Skeletal muscle satellite cell (primary cell): ENCODE measurements around the gene PPP1R10.

Experiments used
- H3K27me3 ChIP-seq: 2 replicates; pipeline ENCODE4 v1.7.0; 2013; ENCODE audit warnings: low read length; ENCODE audit not compliant: control insufficient read depth, insufficient read depth
- H3K36me3 ChIP-seq: 2 replicates; pipeline ENCODE4 v1.7.0; 2013; ENCODE audit warnings: mild to moderate bottlenecking, control low read depth, low read length; ENCODE audit not compliant: insufficient read depth
- H3K4me1 ChIP-seq: 2 replicates; pipeline ENCODE4 v1.7.0; 2013; ENCODE audit warnings: low read length; ENCODE audit not compliant: control insufficient read depth, insufficient read depth
- H3K4me2 ChIP-seq: 2 replicates; pipeline ENCODE4 v1.7.0; 2013; ENCODE audit warnings: mild to moderate bottlenecking, low read length
- H3K4me3 ChIP-seq: 2 replicates; pipeline ENCODE4 v1.7.0; 2013; ENCODE audit warnings: low read length
- H3K9ac ChIP-seq: 2 replicates; pipeline ENCODE4 v1.7.0; 2013; ENCODE audit warnings: mild to moderate bottlenecking, low read depth, low read length, moderate library complexity
- H3K9me3 ChIP-seq: replicated peaks from 2 replicates; pipeline ENCODE4 v1.7.0; 2013; ENCODE audit warnings: mild to moderate bottlenecking, control low read depth, low read length

The PPP1R10 gene

GRCh38 chr6:30591008-30591407 lies 26.0 kb downstream of the PPP1R10 start:
- Histone ChIP-seq H3K36me3 (peaks cover 52% of the 10 kb centered on the region), H3K4me2 (peak overlapping the region; percentile 14), H3K9ac (peak overlapping the region; percentile 67), H3K4me3 (no peak overlapping the region), H3K4me1 (peaks cover 19% of the 10 kb centered on the region), H3K9me3 (no peaks in the 10 kb centered on the region), H3K27me3 (no peaks in the 10 kb centered on the region)

- Histone ChIP-seq H3K4me2 (peak overlapping the region; percentile 14), H3K9me3 (no peaks in the 10 kb centered on the region), H3K9ac (peak overlapping the region; percentile 67), H3K27me3 (no peaks in the 10 kb centered on the region), H3K4me3 (no peak overlapping the region), H3K36me3 (peaks cover 57% of the 10 kb centered on the region), H3K4me1 (peaks cover 19% of the 10 kb centered on the region)
Measured at GRCh38 chr6:30590509-30590908, 26.5 kb downstream of the PPP1R10 start.

- Histone ChIP-seq H3K27me3 (no peaks in the 10 kb centered on the region), H3K36me3 (peaks cover 62% of the 10 kb centered on the region), H3K4me2 (no peak overlapping the region), H3K9me3 (no peaks in the 10 kb centered on the region), H3K4me1 (peaks cover 19% of the 10 kb centered on the region), H3K9ac (no peak overlapping the region), H3K4me3 (no peak overlapping the region)
Measured at GRCh38 chr6:30589754-30590358, 27.2 kb downstream of the PPP1R10 start.

- Histone ChIP-seq H3K36me3 (peaks cover 78% of the 10 kb centered on the region), H3K9me3 (no peaks in the 10 kb centered on the region), H3K27me3 (no peaks in the 10 kb centered on the region), H3K4me2 (no peak overlapping the region), H3K9ac (no peak overlapping the region), H3K4me3 (no peak overlapping the region), H3K4me1 (no peaks in the 10 kb centered on the region)
Measured at GRCh38 chr6:30583921-30584320, 33.1 kb downstream of the PPP1R10 start.

GRCh38 chr6:30578051-30578450 lies 39.0 kb downstream of the PPP1R10 start:
- no peak overlapping the region for H3K9ac ChIP-seq
- no peak overlapping the region for H3K4me2 ChIP-seq
- H3K36me3 ChIP-seq = peaks cover 57% of the 10 kb centered on the region
- H3K9me3 ChIP-seq = no peaks in the 10 kb centered on the region
- no peaks in the 10 kb centered on the region for H3K27me3 ChIP-seq
- no peaks in the 10 kb centered on the region for H3K4me1 ChIP-seq
- no peak overlapping the region for H3K4me3 ChIP-seq

GRCh38 chr6:30573113-30573512 lies 43.9 kb downstream of the PPP1R10 start:
- H3K4me1 ChIP-seq = peaks cover 12% of the 10 kb centered on the region
- peak overlapping the region; percentile 95 for H3K4me2 ChIP-seq
- H3K4me3 ChIP-seq = no peak overlapping the region
- no peaks in the 10 kb centered on the region for H3K9me3 ChIP-seq
- H3K36me3 ChIP-seq = peaks cover 18% of the 10 kb centered on the region
- no peaks in the 10 kb centered on the region for H3K27me3 ChIP-seq
- no peak overlapping the region for H3K9ac ChIP-seq

- Histone ChIP-seq H3K36me3 (peaks cover 8% of the 10 kb centered on the region), H3K9ac (peak overlapping the region; percentile 92), H3K4me1 (peaks cover 12% of the 10 kb centered on the region), H3K27me3 (no peaks in the 10 kb centered on the region), H3K4me3 (peak overlapping the region; percentile 88), H3K9me3 (no peaks in the 10 kb centered on the region), H3K4me2 (peak overlapping the region; percentile 95)
Measured at GRCh38 chr6:30572148-30572547, 44.9 kb downstream of the PPP1R10 start.

GRCh38 chr6:30571762-30572082 lies 45.3 kb downstream of the PPP1R10 start:
- Histone ChIP-seq H3K27me3 (no peaks in the 10 kb centered on the region), H3K4me3 (peak overlapping the region; percentile 88), H3K9ac (peak overlapping the region; percentile 92), H3K9me3 (no peaks in the 10 kb centered on the region), H3K4me1 (peaks cover 12% of the 10 kb centered on the region), H3K4me2 (peak overlapping the region; percentile 95), H3K36me3 (peaks cover 4% of the 10 kb centered on the region)

GRCh38 chr6:30571075-30571761 lies 45.8 kb downstream of the PPP1R10 start, which contains the start of gene ABCF1:
ABCF1 (plus strand) TSS chr6:30571442; CDS start chr6:30571488, 46 bp downstream.
- Histone ChIP-seq H3K36me3 (no peaks in the 10 kb centered on the region), H3K4me3 (peak within 1 kb of the TSS; percentile 88), H3K9me3 (no peaks in the 10 kb centered on the region), H3K27me3 (no peaks in the 10 kb centered on the region), H3K4me2 (peak within 1 kb of the TSS; percentile 97), H3K4me1 (peaks cover 12% of the 10 kb centered on the region), H3K9ac (peak within 1 kb of the TSS; percentile 92)

GRCh38 chr6:30570740-30571074 lies 46.3 kb downstream of the PPP1R10 start:
- H3K27me3 ChIP-seq = no peaks in the 10 kb centered on the region
- peak overlapping the region; percentile 97 for H3K4me2 ChIP-seq
- H3K4me1 ChIP-seq = peaks cover 12% of the 10 kb centered on the region
- no peaks in the 10 kb centered on the region for H3K9me3 ChIP-seq
- H3K9ac ChIP-seq = peak overlapping the region; percentile 92
- H3K4me3 ChIP-seq = peak overlapping the region; percentile 88
- H3K36me3 ChIP-seq = no peaks in the 10 kb centered on the region

- H3K36me3 ChIP-seq = no peaks in the 10 kb centered on the region
- H3K27me3 ChIP-seq = no peaks in the 10 kb centered on the region
- peak overlapping the region; percentile 92 for H3K9ac ChIP-seq
- peak overlapping the region; percentile 88 for H3K4me3 ChIP-seq
- no peaks in the 10 kb centered on the region for H3K9me3 ChIP-seq
- peaks cover 12% of the 10 kb centered on the region for H3K4me1 ChIP-seq
- H3K4me2 ChIP-seq = peak overlapping the region; percentile 97
Measured at GRCh38 chr6:30570263-30570662, 46.8 kb downstream of the PPP1R10 start.

GRCh38 chr6:30568245-30568644 lies 48.8 kb downstream of the PPP1R10 start:
- Histone ChIP-seq H3K36me3 (peaks cover 2% of the 10 kb centered on the region), H3K27me3 (no peaks in the 10 kb centered on the region), H3K9ac (no peak overlapping the region), H3K4me3 (no peak overlapping the region), H3K4me1 (peaks cover 12% of the 10 kb centered on the region), H3K4me2 (no peak overlapping the region), H3K9me3 (no peaks in the 10 kb centered on the region)
